ENCODE data around the gene AGPS. TPM values are rescaled to one million over a fixed set of nuclear protein-coding genes. Genes with fewer than 3 reads are reported as not detected.
"Not testable (repeated sequence)": the region's sequence is repeated elsewhere in the genome, so short reads cannot be mapped to it uniquely, and the experiment has no call there.

AGPS gene
- total RNA-seq, 2 donors from 2014 or later, result 54.3 to 62.2 TPM

DNA sequence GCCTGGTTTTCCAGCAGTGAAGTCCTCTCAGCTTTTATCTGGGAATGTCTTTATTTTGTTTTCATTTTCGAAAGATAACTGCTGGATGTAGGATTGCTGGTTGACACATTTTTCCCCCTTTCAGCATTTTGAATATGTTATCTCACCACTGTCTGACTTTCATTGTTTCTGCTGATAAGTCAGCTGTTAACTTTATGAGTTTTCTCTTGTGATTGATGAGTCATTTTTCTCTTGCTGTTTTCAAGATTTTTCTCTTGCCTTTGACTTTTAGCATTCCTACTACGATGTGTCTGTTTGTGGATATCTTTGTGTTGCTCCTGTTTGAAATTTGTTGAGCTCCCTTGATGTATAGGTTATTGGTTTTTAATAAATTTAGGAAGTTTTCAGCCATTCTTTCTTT is 85.5 kb downstream of the AGPS start:
- Mint-ChIP-seq H3K27me3 (no peaks in the 10 kb centered on the region), H3K4me3 (no peak overlapping the region), H3K36me3 (peaks cover 26% of the 10 kb centered on the region), H3K9me3 (peaks cover 4% of the 10 kb centered on the region), H3K4me1 (ENCODE audit: low read depth in 2 of 2) (peaks cover 0 to 4% of the 10 kb centered on the region in 2 donors), H3K27ac (no peak overlapping the region)
- ATAC-seq (no peak), DNase-seq (ENCODE audit: low spot score) (no peak)

DNA sequence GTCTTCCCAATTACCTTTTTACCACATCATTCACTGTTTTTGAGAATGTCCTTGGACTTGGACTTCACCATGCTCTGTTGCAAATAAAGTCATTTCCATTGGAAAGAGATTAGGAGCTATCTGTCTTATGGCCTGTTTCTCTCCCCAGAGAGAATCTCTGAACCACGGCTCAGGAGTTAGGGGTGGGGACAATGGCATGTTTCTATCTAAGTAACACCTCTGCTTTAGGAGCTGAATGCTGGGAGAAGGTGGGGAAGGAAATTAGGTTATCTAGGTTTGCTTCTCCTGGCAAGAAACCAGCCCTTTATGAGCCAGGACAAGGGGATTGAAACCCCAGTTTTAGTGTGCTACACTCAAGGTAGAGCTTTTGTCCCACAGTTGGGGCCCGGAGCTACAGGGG is 86.3 kb downstream of the AGPS start:
- Mint-ChIP-seq H3K36me3 (peaks cover 29% of the 10 kb centered on the region), H3K4me1 (ENCODE audit: low read depth in 2 of 2) (peaks cover 0 to 4% of the 10 kb centered on the region in 2 donors)
- ATAC-seq, result no peak

DNA sequence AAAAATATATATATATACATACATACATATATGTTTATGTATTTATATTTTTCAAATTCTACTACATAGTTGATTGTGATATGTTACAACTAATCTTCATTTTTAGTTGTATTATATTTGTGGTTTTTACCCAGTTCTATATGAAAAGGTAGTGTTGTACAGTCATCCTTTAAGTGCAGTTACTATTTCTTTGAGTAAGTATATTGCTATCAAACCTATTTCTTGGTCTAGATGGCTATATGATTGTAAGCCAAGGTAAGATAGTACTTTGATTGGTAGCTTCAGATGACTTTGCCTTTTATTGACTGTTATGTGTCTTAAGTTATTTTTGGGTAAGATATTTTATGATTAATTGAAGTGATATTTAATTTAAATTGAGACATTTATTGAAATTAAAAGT is 89.6 kb downstream of the AGPS start:
- Mint-ChIP-seq H3K36me3 (peaks cover 21% of the 10 kb centered on the region), H3K4me3 (no peak overlapping the region), H3K27me3 (no peaks in the 10 kb centered on the region), H3K27ac (no peak overlapping the region), H3K4me1 (ENCODE audit: low read depth in 2 of 2) (peaks cover 0 to 4% of the 10 kb centered on the region in 2 donors), H3K9me3 (peaks cover 4% of the 10 kb centered on the region)
- ATAC-seq, result no peak
- DNase-seq (ENCODE audit: low spot score), result no peak

More for the DNA sequence above, 86.3 kb downstream of the AGPS start:
- Mint-ChIP-seq H3K9me3 (peaks cover 4% of the 10 kb centered on the region), H3K4me3 (no peak overlapping the region), H3K27me3 (no peaks in the 10 kb centered on the region), H3K27ac (no peak overlapping the region)
- no peak for DNase-seq (ENCODE audit: low spot score)

DNA sequence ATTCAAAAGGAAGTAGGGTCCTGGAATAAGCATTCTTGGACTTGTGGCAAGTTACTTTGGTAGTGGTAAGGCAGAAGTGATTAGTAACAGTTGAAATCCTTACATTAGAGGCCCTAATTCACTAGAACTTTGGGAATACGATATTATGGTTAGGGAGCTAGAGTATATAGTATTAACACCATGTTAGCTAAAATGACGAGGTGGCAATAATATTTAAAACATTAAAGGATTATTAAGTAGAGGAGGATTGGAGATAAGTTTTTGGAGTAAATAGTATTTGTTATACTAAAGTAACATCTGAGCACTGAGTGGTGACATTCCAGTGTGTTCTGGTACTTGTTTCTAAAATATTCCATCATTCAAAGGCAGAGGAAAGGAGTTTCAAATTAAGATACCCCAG is 91.0 kb downstream of the AGPS start:
- Mint-ChIP-seq H3K4me1 (ENCODE audit: low read depth in 2 of 2) (no peaks in the 10 kb centered on the region), H3K27ac (no peak overlapping the region), H3K27me3 (no peaks in the 10 kb centered on the region), H3K4me3 (no peak overlapping the region), H3K36me3 (peaks cover 11% of the 10 kb centered on the region), H3K9me3 (no peaks in the 10 kb centered on the region)
- ATAC-seq (no peak), DNase-seq (ENCODE audit: low spot score) (no peak)

DNA sequence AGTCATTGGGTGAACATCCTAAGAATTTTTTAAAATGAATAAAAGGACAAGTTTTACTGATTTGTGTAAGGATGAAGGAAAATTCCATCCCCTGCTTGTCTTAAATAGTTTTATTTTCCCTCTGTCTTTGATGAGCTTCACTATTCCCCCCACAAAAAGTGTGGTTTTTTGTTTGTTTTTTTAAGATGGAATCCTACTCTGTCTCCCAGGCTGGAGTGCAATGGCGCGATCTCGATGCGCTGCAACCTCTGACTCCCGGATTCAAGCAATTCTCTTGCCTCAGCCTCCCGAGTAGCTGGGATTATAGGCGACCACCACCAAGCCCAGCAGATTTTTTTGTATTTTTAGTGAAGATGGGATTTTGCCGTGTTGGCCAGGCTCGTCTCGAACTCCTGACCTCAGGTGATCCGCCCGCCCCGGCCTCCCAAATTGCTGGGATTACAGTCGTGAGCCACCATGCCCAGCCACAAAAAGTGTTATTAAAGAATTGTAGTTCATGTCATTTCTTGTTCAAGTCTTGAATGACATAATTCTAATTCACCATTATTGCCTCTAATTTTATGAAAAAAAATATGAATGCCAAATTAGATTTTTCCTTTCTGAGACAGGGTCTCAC is 91.7 kb downstream of the AGPS start:
- Mint-ChIP-seq H3K9me3 (no peaks in the 10 kb centered on the region), H3K4me3 (no peak overlapping the region), H3K36me3 (peaks cover 10% of the 10 kb centered on the region), H3K4me1 (ENCODE audit: low read depth in 2 of 2) (no peaks in the 10 kb centered on the region), H3K27ac (no peak overlapping the region), H3K27me3 (no peaks in the 10 kb centered on the region)
- no peak for DNase-seq (ENCODE audit: low spot score)
- no peak for ATAC-seq

DNA sequence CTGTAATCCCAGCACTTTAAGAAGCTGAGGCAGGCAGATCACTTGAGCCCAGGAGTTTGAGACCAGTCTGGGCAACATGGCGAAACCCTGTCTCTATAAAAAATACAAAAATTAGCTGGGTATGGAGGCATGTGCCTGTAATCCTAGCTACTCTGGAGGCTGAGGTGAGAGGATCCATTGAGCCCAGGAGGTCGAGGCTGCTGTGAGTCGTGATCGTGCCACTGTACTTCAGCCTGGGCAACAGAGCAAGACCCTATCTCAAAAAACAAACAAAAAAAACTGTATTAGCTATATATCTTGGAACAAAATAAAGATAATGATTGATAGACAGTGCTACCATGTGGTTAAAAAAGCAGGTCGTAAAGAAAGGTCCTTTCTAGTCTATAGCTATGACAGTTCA is 93.1 kb downstream of the AGPS start:
- H3K27me3 Mint-ChIP-seq; H3K4me1 Mint-ChIP-seq (ENCODE audit: low read depth in 2 of 2); H3K27ac Mint-ChIP-seq; DNase-seq (ENCODE audit: low spot score); H3K9me3 Mint-ChIP-seq; ATAC-seq; H3K4me3 Mint-ChIP-seq; H3K36me3 Mint-ChIP-seq: not testable (repeated sequence)

DNA sequence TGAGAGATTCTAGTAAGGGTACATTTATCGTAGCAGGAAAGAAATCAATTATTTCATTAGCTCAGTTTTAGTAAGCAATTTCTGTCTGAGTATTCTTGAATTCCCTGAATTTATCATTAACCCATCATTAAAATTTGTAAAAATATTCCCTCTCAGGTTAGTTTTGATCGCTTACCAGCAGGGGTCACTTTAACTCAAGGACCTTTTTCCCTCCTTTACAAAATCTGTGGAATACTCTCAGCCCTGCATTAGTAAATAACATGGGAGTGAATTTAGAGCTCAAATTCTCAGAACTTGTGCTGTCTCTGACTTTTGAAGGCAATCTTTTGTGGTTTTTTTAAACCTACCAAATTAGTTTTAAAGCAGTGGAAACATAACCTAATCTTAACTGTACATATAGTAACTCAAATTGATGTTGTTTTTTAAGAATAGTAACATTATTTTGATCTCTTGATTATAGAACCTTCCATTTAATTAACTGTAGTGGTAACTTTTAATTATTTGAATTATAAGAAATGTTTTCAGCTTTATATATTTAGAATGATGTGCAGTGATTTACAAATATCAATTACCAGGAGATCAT is 97.2 kb downstream of the AGPS start:
- ATAC-seq, result no peak
- DNase-seq (ENCODE audit: low spot score), result no peak
- Mint-ChIP-seq H3K27ac (no peak overlapping the region), H3K27me3 (no peaks in the 10 kb centered on the region), H3K36me3 (peaks cover 8% of the 10 kb centered on the region), H3K4me1 (ENCODE audit: low read depth in 2 of 2) (no peaks in the 10 kb centered on the region), H3K9me3 (no peaks in the 10 kb centered on the region), H3K4me3 (no peak overlapping the region)

DNA sequence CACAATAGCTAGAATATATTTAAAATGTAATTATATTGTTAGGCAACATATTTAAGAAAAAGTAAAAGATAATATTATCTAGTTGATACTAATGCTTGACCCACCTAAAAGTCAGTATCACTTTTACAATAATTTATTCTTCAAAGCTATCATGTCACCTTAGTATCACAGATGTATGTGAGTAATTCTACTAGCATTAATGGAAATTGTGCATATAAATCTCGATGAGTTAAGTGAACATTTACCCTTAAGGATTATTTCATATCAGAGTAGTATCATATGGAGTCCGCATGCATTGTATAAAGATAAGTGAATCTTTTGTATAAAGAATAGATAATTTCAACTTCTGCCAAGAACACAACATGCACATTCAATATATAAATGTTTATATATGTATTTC is 103.4 kb downstream of the AGPS start:
- Mint-ChIP-seq H3K4me1 (ENCODE audit: low read depth in 2 of 2) (no peaks in the 10 kb centered on the region), H3K27me3 (no peaks in the 10 kb centered on the region), H3K27ac (no peak overlapping the region), H3K36me3 (peaks cover 8% of the 10 kb centered on the region), H3K9me3 (no peaks in the 10 kb centered on the region), H3K4me3 (no peak overlapping the region)
- ATAC-seq (no peak), DNase-seq (ENCODE audit: low spot score) (no peak)

DNA sequence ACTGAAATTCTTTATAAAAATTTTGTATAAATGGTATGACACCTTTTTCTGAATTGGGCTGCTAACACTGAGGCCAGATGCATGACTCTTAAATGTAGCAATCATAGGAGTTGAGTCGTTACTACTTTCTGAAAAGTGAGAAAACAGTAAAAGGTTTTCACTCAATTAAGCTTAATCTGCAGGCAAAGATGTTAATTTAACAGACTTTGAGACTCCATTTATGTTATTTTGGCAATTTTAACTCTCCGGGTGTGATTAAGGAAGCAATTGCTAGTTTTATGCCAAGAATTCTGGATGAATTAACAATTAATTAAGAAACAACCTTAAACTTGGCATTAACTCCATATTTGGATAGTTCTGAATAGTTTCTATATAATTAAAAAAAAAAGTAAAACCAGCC is 104.3 kb downstream of the AGPS start:
- Mint-ChIP-seq H3K27ac (no peak overlapping the region), H3K9me3 (no peaks in the 10 kb centered on the region), H3K4me1 (ENCODE audit: low read depth in 2 of 2) (peaks cover 0 to 4% of the 10 kb centered on the region in 2 donors), H3K27me3 (no peaks in the 10 kb centered on the region), H3K4me3 (no peak overlapping the region), H3K36me3 (peaks cover 8% of the 10 kb centered on the region)
- ATAC-seq (no peak), DNase-seq (ENCODE audit: low spot score) (no peak)

DNA sequence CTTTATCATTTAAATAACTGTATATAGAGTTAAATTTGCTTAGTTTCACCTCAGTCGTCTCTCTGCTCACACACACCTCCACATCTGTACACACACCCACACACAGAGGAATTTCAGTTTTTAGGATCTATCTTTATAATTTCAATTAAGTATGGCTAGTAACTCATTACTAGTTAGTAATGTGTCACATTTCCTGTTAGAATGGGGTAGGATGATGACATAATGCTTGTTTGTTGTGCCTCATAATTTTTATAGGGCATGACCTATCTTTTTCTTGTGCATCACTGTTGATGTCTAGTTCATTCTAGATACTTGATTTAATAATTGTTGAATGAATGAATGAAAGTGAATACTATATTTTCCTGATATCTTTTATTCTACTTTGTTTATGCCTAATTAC is 108.6 kb downstream of the AGPS start:
- DNase-seq (ENCODE audit: low spot score) (no peak), ATAC-seq (no peak)
- Mint-ChIP-seq H3K4me3 (no peak overlapping the region), H3K27ac (peak overlapping the region; percentile 41 to 56), H3K36me3 (peaks cover 10% of the 10 kb centered on the region), H3K9me3 (no peaks in the 10 kb centered on the region), H3K4me1 (ENCODE audit: low read depth in 2 of 2) (peaks cover 0 to 4% of the 10 kb centered on the region in 2 donors), H3K27me3 (no peaks in the 10 kb centered on the region)

DNA sequence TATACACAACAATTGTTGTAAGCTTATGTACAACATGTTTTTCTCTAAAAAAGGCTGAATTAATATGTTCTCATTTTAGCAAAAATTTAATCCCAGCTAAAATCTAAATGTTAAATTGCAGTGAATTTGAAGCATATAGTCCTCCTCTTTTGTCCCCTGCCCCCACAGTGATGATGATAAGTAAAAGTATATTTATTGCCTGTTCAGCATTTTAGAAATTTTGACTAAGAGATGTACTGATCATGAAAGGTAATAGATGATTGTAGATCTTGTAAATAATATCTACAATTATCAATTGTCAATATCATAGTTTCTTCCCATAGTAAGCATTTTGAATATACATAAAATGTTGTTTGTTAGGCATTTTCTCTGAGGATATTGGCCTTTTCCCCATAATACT is 113.9 kb downstream of the AGPS start:
- no peak overlapping the region for H3K4me3 Mint-ChIP-seq
- no peaks in the 10 kb centered on the region for H3K27me3 Mint-ChIP-seq
- no peak for ATAC-seq
- peaks cover 19% of the 10 kb centered on the region for H3K36me3 Mint-ChIP-seq
- DNase-seq (ENCODE audit: low spot score), result no peak
- peaks cover 3 to 4% of the 10 kb centered on the region in 2 donors for H3K4me1 Mint-ChIP-seq (ENCODE audit: low read depth in 2 of 2)
- H3K27ac Mint-ChIP-seq, result no peak overlapping the region
- H3K9me3 Mint-ChIP-seq, result no peaks in the 10 kb centered on the region

DNA sequence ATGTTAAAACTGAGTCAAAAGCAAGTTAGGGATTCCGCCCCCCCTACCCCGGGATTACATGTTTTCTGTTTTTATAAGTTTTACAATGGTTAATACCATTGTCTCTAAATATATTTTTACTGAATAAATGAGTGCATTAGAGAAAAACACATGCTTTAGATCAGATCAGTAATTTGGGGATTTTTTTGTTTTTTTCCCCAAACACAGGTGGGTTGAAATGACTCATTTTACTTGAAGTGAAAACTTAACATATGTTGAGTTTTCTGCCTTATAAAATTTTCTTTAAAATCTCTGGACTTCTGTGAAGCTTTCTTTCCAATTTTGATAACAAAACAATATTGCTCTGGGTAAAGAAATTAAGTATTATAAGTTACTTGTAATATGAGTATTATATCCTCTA is 114.4 kb downstream of the AGPS start:
- Mint-ChIP-seq H3K4me1 (ENCODE audit: low read depth in 2 of 2) (peaks cover 3 to 4% of the 10 kb centered on the region in 2 donors), H3K36me3 (peaks cover 19% of the 10 kb centered on the region), H3K27me3 (no peaks in the 10 kb centered on the region), H3K27ac (no peak overlapping the region), H3K9me3 (no peaks in the 10 kb centered on the region), H3K4me3 (no peak overlapping the region)
- no peak for DNase-seq (ENCODE audit: low spot score)
- no peak for ATAC-seq

DNA sequence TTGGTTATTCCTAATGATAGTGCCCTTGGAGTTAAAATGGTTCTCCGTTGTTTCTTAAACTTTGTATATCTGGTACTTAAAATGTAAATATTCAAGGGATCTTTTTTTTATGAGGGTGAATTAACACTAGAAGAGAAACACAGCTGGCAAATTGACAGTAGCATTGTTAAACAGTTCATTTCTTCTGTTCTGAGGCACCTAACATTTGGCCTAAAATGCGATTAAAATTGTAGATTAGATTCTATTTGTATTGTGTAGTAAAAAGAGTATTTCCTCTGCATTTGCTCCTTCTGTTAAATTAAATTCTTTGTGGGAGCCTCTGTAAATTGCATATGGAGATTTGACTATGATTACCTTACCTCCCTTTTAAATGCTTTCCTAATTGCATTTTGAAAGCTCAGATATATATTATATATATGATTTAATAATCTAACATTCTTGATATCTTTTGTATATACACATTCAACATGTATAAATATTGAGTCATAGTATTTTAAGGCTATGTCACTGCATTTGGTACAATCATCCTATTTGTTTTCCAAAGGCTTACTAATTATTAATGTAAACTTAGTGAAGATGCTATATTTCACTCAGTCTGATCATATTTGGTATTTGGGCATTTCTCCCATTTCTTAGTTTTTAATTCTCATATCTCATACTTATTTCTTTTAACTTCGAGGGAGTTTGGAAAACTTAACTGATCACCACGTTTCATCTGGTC is 124.4 kb downstream of the AGPS start:
- H3K36me3 Mint-ChIP-seq, result peaks cover 14% of the 10 kb centered on the region
- no peak overlapping the region for H3K4me3 Mint-ChIP-seq
- no peak for ATAC-seq
- H3K4me1 Mint-ChIP-seq (ENCODE audit: low read depth in 2 of 2), result peaks cover 0 to 3% of the 10 kb centered on the region in 2 donors
- DNase-seq (ENCODE audit: low spot score), result no peak
- no peaks in the 10 kb centered on the region for H3K27me3 Mint-ChIP-seq
- H3K27ac Mint-ChIP-seq, result no peak overlapping the region
- H3K9me3 Mint-ChIP-seq, result no peaks in the 10 kb centered on the region

DNA sequence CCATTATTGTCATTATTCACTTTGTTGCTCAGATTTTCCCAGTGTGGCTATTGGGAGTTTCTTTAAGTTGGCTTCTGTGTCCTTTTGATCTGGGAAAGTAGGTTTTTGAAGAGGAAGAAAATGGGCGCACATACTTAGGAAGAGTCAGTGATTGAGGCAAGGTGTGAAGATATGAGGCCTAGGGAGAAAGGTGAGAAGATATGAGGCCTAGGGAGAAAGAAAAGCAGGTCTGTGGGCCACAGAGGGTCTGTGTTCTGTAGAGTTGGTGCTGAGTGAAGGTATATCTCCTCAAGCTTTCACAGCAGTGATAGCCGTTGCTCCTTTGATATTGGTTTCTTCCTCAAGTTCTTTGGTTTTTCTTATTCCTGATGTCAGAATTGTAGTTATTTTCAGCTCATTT is 126.2 kb downstream of the AGPS start:
- H3K36me3 Mint-ChIP-seq, result peaks cover 14% of the 10 kb centered on the region
- no peak for ATAC-seq
- H3K27ac Mint-ChIP-seq, result no peak overlapping the region
- no peaks in the 10 kb centered on the region for H3K27me3 Mint-ChIP-seq
- H3K4me3 Mint-ChIP-seq, result no peak overlapping the region
- peaks cover 0 to 3% of the 10 kb centered on the region in 2 donors for H3K4me1 Mint-ChIP-seq (ENCODE audit: low read depth in 2 of 2)
- DNase-seq (ENCODE audit: low spot score), result no peak
- H3K9me3 Mint-ChIP-seq, result no peaks in the 10 kb centered on the region

Measured in natural killer cell treated with Interleukin-12 subunit alpha and Interleukin-12 subunit beta and Interleukin-15 and Interleukin-18, amount 100 ng/mL, for 72 hours (primary cell).